WTC11 (cell line): ENCODE data around the gene ISM2. TPM values are rescaled to one million over a fixed set of nuclear protein-coding genes. Genes with fewer than 3 reads are reported as not detected.
A peak's percentile ranks its signal among the peaks of the same experiment; 100 is the strongest.

Experiments
- ATAC-seq: fragments of 200-7000 bp; cut with Tn5 transposase; 2 replicates; pipeline ENCODE4 v1.10.0; 2021; ENCODE audit warnings: mild to moderate bottlenecking, moderate library complexity
- CTCF ChIA-PET: fragments of 300-600 bp; sonication (Branson Sonifier 250); formaldehyde crosslinking; loops from one replicate; lab custom pipeline; 2021; ENCODE audit warnings: antibody characterized with exemption; lab: Charles Lee
- POLR2A ChIA-PET: fragments of 350-600 bp; sonication (Branson Sonifier 250); formaldehyde crosslinking; loops from one replicate; lab custom pipeline; 2021; ENCODE audit warnings: antibody characterized with exemption; lab: Charles Lee
- DNase-seq: peaks from one replicate; pipeline ENCODE4 v3.0.0; 2021; ENCODE audit warnings: low spot score
- H3K27ac Mint-ChIP-seq: 2 replicates; pipeline ENCODE4 v1.8.0; 2021; ENCODE audit warnings: mixed read lengths
- H3K27me3 Mint-ChIP-seq: 2 replicates; pipeline ENCODE4 v1.8.0; 2021; ENCODE audit warnings: low read depth, mild to moderate bottlenecking, moderate library complexity, mixed read lengths
- H3K36me3 Mint-ChIP-seq: 2 replicates; pipeline ENCODE4 v1.8.0; 2021; ENCODE audit warnings: mixed read lengths
- H3K4me1 Mint-ChIP-seq: 2 replicates; pipeline ENCODE4 v1.8.0; 2022; ENCODE audit warnings: mixed read lengths
- H3K4me3 Mint-ChIP-seq: 2 replicates; pipeline ENCODE4 v1.8.0; 2021; ENCODE audit warnings: mild to moderate bottlenecking, moderate library complexity, mixed read lengths
- H3K9me3 Mint-ChIP-seq: 2 replicates; pipeline ENCODE4 v1.8.0; 2021; ENCODE audit warnings: mixed read lengths
- AFF4 ChIP-seq: sonication (generic); formaldehyde crosslinking; IDR thresholded peaks from 2 replicates; pipeline ENCODE4 v1.8.1; 2023; ENCODE audit warnings: mild to moderate bottlenecking, missing genetic modification reagents, borderline replicate concordance
- AR ChIP-seq: fragments of 250-450 bp; sonication (Bioruptor Pico); IDR thresholded peaks from 2 replicates; pipeline ENCODE4 v1.9.0; 2021; ENCODE audit warnings: mild to moderate bottlenecking
- ARID4B ChIP-seq: sonication (generic); formaldehyde crosslinking; IDR thresholded peaks from 2 replicates; pipeline ENCODE4 v1.8.0; 2023; ENCODE audit warnings: missing genetic modification reagents, mild to moderate bottlenecking, borderline replicate concordance
- ATF3 ChIP-seq: sonication (generic); formaldehyde crosslinking; conservative IDR thresholded peaks from 2 replicates; pipeline ENCODE4 v1.8.1; 2022; ENCODE audit warnings: mild to moderate bottlenecking, missing genetic modification reagents
- CREM ChIP-seq: sonication (generic); formaldehyde crosslinking; IDR thresholded peaks from 2 replicates; pipeline ENCODE4 v1.8.1; 2022; ENCODE audit warnings: mild to moderate bottlenecking, missing genetic modification reagents, moderate library complexity
- EMX1 ChIP-seq: fragments of 250-450 bp; sonication (Bioruptor Pico); IDR thresholded peaks from 2 replicates; pipeline ENCODE4 v1.8.0; 2021; ENCODE audit warnings: mild to moderate bottlenecking
- ETV6 ChIP-seq: sonication (generic); formaldehyde crosslinking; IDR thresholded peaks from 2 replicates; pipeline ENCODE4 v1.8.1; 2022; ENCODE audit warnings: mild to moderate bottlenecking, missing genetic modification reagents
- FOXJ3 ChIP-seq: sonication (generic); formaldehyde crosslinking; IDR thresholded peaks from 2 replicates; pipeline ENCODE4 v1.9.0; 2021; ENCODE audit warnings: missing genetic modification reagents, mild to moderate bottlenecking, borderline replicate concordance
- FOXK1 ChIP-seq: sonication (generic); formaldehyde crosslinking; IDR thresholded peaks from 2 replicates; pipeline ENCODE4 v1.8.0; 2022; ENCODE audit warnings: mild to moderate bottlenecking, moderate library complexity, missing genetic modification reagents
- FOXP1 ChIP-seq: sonication (generic); formaldehyde crosslinking; IDR thresholded peaks from 2 replicates; pipeline ENCODE4 v1.8.0; 2022; ENCODE audit warnings: missing genetic modification reagents, mild to moderate bottlenecking, moderate library complexity, borderline replicate concordance
- FOXP4 ChIP-seq: sonication (generic); formaldehyde crosslinking; IDR thresholded peaks from 2 replicates; pipeline ENCODE4 v1.8.0; 2022; ENCODE audit warnings: mild to moderate bottlenecking, missing genetic modification reagents
- GABPB1 ChIP-seq: sonication (generic); formaldehyde crosslinking; IDR thresholded peaks from 2 replicates; pipeline ENCODE4 v1.8.1; 2023; ENCODE audit warnings: mild to moderate bottlenecking, missing genetic modification reagents
- IRF1 ChIP-seq: sonication (generic); formaldehyde crosslinking; IDR thresholded peaks from 2 replicates; pipeline ENCODE4 v1.8.0; 2023; ENCODE audit warnings: missing genetic modification reagents
- MXD4 ChIP-seq: fragments of 250-450 bp; sonication (Bioruptor Pico); IDR thresholded peaks from 2 replicates; pipeline ENCODE4 v1.8.0; 2021; ENCODE audit warnings: mild to moderate bottlenecking, moderate library complexity, borderline replicate concordance
- NFYB ChIP-seq: sonication (generic); formaldehyde crosslinking; conservative IDR thresholded peaks from 2 replicates; pipeline ENCODE4 v1.8.0; 2022; ENCODE audit warnings: low read depth, missing genetic modification reagents
- NR3C1 ChIP-seq: sonication (generic); formaldehyde crosslinking; conservative IDR thresholded peaks from 2 replicates; pipeline ENCODE4 v1.8.1; 2023; ENCODE audit warnings: low read depth, mild to moderate bottlenecking, missing genetic modification reagents
- PRRX2 ChIP-seq: fragments of 250-450 bp; sonication (Bioruptor Pico); IDR thresholded peaks from 2 replicates; pipeline ENCODE4 v1.8.0; 2021; ENCODE audit warnings: mild to moderate bottlenecking
- SMAD4 ChIP-seq: sonication (generic); formaldehyde crosslinking; IDR thresholded peaks from 2 replicates; pipeline ENCODE4 v1.8.0; 2022; ENCODE audit warnings: mild to moderate bottlenecking, missing genetic modification reagents
- SP1 ChIP-seq: sonication (generic); formaldehyde crosslinking; conservative IDR thresholded peaks from 2 replicates; pipeline ENCODE4 v1.8.1; 2022; ENCODE audit warnings: missing genetic modification reagents
- ZNF416 ChIP-seq: fragments of 250-450 bp; sonication (Bioruptor Pico); IDR thresholded peaks from 2 replicates; pipeline ENCODE4 v1.9.0; 2021; ENCODE audit warnings: mild to moderate bottlenecking, inconsistent platforms
- total RNA-seq: library from RNA; stranded (reverse); gene quantifications from 3 replicates; pipeline ENCODE4 v1.2.3, GENCODE V29; 2021

The ISM2 gene
- total RNA-seq, 1 experiment from 2014 or later: 1.4 TPM

GRCh38 chr14:77457522-77458248 is 40.9 kb downstream of the ISM2 start, which contains the start of the genes AHSA1 and VIPAS39:
TSS of gene AHSA1 (plus strand) at chr14:77458093. CDS start at chr14:77458190, 97 bp downstream.
TSS of gene VIPAS39 (minus strand) at chr14:77457601. CDS start at chr14:77454102, 3,499 bp downstream.
- peak within 1 kb of the TSS; percentile 100 for H3K4me3 Mint-ChIP-seq
- peaks cover 24% of the 10 kb centered on the region for H3K4me1 Mint-ChIP-seq
- H3K27ac Mint-ChIP-seq: peak within 1 kb of the TSS; percentile 100
- ChIA-PET CTCF (interaction anchor here (0.5 to 2.0 kb wide), 11 partner anchors 10 to 142 kb away, joined by 3 to 14 read pairs (median 5); partner anchors contain the start of genes GSTZ1, ISM2, POMT2 and SAMD15), POLR2A (interaction anchor here (0.7 to 2.2 kb wide), 2 partner anchors 17 to 137 kb away, joined by 3 to 7 read pairs; partner anchors contain the start of genes GSTZ1 and POMT2)
- H3K36me3 Mint-ChIP-seq: peaks cover 33% of the 10 kb centered on the region
- ATAC-seq: peak; percentile 93
- H3K27me3 Mint-ChIP-seq: no peaks in the 10 kb centered on the region
- peak; percentile 94 for DNase-seq
- H3K9me3 Mint-ChIP-seq: no peaks in the 10 kb centered on the region
- TF ChIP-seq GABPB1 (CRISPR knock-in tag): no peak
- TF ChIP-seq FOXK1: peak; percentile 86
- no peak for TF ChIP-seq FOXJ3 (CRISPR knock-in tag)
- TF ChIP-seq ZNF416: no peak
- no peak for TF ChIP-seq MXD4 (CRISPR knock-in tag)
- peak; percentile 74; the same call in 1 of the 2 replicates for TF ChIP-seq ETV6 (CRISPR knock-in tag)
- TF ChIP-seq SP1 (CRISPR knock-in tag): peak; percentile 77; the same call in 1 of the 2 replicates
- peak; percentile 72; the same call in 1 of the 2 replicates for TF ChIP-seq FOXP4 (CRISPR knock-in tag)
- TF ChIP-seq NR3C1 (CRISPR knock-in tag): no peak
- TF ChIP-seq NFYB: no peak
- TF ChIP-seq ARID4B (CRISPR knock-in tag): 0 out of 2 replicates have a peak, but pooled peaks have one; percentile 75
- TF ChIP-seq IRF1 (CRISPR knock-in tag): 0 out of 2 replicates have a peak, but pooled peaks have one; percentile 61
- TF ChIP-seq AR: no peak
- no peak for TF ChIP-seq PRRX2 (CRISPR knock-in tag)
- TF ChIP-seq SMAD4 (CRISPR knock-in tag): no peak
- TF ChIP-seq FOXP1 (CRISPR knock-in tag): no peak; the same call in 1 of the 2 replicates
- TF ChIP-seq ATF3 (CRISPR knock-in tag): no peak
- TF ChIP-seq CREM: peak; percentile 71
- no peak for TF ChIP-seq AFF4
- no peak for TF ChIP-seq EMX1
